ENCODE data around the gene CALHM1.
"Not testable (repeated sequence)": the region's sequence is repeated elsewhere in the genome, so short reads cannot be mapped to it uniquely, and the experiment has no call there.

The CALHM1 gene

GRCh38 chr10:103458720-103459119 is at the start of gene CALHM1:
CALHM1 (minus strand) TSS chr10:103458900; CDS start chr10:103458751, 149 bp downstream.
- no peak for DNase-seq

GRCh38 chr10:103507235-103508191 is 48.8 kb upstream of the CALHM1 start:
- DNase-seq: no peak

GRCh38 chr10:103506061-103506460 is 47.4 kb upstream of the CALHM1 start:
- DNase-seq: no peak

GRCh38 chr10:103504181-103504783 is 45.6 kb upstream of the CALHM1 start:
- no peak for DNase-seq

DNA sequence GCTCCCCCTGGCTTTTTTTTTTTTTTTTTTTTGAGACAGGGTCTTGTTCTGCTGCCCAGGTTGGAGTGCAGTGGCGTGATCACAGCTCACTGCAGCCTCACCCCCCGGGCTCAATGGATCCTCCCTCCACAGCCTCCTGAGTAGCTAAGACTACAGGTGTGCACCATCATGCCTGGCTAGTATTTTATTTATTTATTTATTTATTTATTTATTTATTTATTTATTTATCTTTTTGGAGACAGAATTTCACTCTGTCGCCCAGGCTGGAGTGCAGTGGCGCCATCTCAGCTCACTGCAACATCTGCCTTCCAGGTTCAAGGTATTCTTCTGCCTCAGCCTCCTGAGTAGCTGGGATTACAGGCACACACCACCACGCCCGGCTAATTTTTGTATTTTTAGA is 45.1 kb upstream of the CALHM1 start:
- DNase-seq: not testable (repeated sequence)

- no peak for DNase-seq
Measured at GRCh38 chr10:103502849-103503660, 44.4 kb upstream of the CALHM1 start.

- no peak for DNase-seq
Measured at GRCh38 chr10:103501186-103501585, 42.5 kb upstream of the CALHM1 start.

DNA sequence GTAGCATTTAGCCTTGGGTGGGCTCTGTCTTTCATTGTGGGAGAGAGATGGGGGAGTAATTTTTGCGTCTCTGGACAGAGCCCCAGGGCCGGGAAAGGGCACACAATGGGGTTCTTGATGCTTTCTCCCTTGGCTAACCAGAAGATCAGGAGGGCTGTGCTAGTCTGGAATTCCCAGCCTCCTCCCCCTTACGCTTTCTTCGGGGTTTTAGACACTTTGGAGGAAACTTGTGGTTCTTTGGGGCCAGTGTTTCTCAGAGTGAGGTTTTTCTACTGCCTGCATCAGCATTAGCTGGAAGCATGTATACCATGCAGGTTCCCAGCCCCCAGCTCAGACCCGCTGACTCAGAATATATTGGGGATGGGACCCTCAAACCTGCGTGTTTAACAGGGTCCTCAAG is 41.8 kb upstream of the CALHM1 start:
- DNase-seq: no peak

DNA sequence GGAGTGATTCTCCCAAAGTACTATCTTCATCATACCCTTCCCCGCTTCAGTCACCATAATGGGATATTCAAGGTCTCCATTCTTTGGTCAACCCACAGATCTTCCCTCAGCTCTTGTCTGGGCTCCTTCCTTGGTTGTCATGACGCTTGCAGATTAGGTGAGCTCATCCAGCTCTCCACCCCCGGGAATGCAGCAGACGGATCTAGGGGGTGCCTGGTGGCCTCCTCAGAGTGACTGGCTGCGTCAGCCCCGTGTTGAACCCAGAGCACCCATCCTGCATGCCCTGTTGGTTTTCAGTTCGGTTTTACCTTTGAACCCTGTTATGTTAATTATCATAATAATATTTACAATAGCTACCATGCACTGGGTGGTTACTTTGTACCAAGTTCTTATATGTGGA is 41.2 kb upstream of the CALHM1 start:
- no peak for DNase-seq

DNA sequence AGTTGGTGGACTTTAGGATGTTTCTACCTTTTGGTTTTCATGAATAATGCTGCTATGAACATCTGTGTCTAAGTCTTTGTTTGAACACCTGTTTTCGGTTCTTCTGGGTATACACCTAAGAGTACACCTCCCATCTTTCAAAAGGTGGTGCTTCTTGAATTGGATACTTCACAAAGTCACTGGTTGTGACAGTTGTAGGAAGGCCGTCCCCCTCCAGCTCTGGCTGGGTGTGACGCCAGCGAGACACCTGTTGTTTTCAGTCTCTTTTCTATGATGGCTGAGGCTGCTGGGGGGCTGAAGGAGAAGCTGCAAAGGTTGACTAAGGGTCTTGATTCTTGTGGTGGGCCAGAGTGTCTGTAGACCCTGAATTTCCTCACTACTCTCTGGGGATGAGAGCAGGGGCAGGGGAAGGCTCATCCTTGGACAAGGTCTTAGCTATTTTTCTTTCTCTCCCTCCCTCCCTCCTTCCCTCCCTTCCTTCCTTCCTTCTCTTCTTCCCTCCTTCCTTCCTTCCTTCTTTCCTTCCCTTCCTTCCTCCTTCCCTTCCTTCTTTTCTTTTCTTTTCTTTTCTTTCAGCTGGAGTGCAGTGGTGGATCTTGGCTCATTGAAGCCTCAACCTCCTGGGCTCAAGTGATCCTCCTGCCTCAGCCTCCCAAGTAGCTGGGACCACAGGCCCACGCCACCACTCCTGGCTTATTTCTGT is 40.4 kb upstream of the CALHM1 start:
- no peak for DNase-seq

DNA sequence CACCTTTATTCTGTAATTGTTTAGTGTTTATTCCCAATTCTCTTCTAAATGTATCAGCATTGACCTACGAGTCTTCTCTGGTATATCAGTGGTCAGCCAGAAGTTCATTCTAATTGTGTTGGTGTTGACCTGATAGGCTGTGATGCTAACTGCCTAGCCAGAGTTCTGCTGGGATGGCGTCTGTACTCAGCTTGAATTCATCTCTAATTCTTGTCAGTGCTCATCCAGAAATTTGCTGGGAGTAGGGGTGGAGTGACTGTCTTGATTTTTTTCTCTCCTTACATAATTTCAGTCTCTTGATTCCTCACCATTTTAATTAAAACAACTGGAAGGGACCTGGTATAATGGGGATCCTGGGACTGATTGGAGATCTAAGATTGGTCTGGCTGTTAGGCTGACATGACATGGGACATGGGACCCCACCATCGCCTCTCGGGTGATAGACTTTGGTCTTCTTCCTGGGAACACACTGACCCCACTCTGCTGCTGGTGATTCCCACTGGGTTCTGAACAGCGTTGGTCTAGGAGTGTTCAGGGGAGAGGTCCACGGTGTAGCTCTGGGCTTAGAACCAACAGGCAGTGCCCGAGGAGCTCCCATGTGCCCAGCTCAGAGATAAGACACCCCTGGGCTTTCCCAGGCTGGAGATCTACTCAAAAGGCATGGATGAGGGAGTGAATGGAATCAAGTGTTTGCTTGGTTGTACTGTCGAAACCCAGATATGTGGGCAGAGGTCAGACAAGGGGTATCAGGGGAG is 38.6 kb upstream of the CALHM1 start:
- no peak for DNase-seq

- DNase-seq: no peak
Measured at GRCh38 chr10:103495321-103495720, 36.6 kb upstream of the CALHM1 start.

GRCh38 chr10:103493916-103494877 is 35.5 kb upstream of the CALHM1 start:
- DNase-seq: no peak

DNA sequence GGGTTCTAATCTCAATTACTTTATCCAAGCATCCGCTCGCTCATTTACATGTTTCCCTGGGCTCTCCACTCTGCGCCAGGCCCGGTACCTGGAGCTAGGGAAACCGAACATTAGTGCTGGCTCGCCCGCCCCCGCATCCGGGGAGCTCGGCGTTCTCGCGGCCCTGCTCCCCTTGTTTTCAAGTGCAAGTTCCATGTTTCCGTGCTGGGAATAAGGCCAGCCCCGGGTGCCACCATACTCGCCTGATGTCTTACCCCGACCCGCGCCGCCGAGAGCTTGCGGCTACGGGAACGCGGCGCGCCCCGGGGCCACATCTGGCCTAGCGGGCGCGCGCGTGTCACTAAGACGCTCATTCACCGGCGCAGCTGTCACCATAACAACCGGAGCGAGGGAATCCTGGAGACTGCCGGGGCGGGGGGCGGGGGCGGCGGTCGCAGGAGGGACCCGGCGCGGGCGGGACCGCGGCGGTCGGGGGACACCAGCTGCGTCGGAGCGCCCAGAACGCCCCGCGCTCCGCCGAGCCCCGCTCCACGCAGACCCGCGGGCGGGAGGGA is 34.7 kb upstream of the CALHM1 start, which contains the start of gene NEURL1:
NEURL1 (plus strand) TSS at position 344 of the 554 bp plus-strand sequence. CDS start 683 bp downstream, outside the sequence.
- DNase-seq: no peak

GRCh38 chr10:103492655-103493261 is 34.1 kb upstream of the CALHM1 start:
- DNase-seq: no peak

DNA sequence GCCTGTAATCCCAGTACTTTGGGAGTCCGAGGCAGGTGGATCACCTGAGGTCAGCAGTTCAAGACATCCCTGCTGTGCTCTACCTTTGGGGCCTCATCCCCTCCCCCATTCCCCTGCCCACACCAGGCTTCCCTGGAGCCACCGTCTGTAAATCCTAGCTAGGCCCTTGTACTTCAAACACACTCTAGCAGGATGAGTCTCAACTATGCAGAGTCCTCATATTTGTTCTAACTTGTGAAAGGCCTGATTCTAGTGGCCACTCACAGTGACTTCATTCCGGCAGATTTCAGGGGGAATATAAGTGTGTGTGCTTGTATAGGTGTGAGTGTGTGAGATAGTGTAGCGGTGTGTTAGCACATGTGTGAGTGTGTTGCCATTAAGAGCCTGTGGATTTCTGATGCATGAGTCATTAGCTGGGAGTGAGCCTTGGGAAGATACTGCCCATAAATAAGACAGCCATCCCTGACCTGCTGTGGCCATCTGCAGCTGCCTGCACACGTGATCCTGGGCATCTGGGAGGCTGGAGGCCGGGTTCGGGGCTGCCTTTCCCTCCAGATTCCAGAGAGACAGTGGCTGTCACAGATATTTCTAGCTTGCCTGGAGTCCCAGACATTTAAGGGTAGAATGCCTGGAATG is 33.1 kb upstream of the CALHM1 start:
- DNase-seq: no peak

- DNase-seq: no peak
Measured at GRCh38 chr10:103490986-103491314, 32.2 kb upstream of the CALHM1 start.

DNA sequence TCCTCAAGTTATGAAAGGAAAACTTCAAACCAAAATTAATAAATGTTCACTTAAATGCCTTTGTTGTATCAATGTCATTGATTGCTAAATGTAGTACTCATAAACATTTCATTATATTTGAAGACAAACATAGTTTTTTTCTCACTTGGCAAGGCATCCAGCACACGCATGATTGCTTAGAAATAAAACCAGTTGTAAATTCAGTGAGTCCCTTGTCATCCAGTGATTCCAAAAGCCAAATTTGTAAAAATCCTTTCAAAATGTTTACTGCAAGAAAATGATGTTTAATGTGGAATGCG is 28.7 kb upstream of the CALHM1 start:
- DNase-seq: no peak

DNA sequence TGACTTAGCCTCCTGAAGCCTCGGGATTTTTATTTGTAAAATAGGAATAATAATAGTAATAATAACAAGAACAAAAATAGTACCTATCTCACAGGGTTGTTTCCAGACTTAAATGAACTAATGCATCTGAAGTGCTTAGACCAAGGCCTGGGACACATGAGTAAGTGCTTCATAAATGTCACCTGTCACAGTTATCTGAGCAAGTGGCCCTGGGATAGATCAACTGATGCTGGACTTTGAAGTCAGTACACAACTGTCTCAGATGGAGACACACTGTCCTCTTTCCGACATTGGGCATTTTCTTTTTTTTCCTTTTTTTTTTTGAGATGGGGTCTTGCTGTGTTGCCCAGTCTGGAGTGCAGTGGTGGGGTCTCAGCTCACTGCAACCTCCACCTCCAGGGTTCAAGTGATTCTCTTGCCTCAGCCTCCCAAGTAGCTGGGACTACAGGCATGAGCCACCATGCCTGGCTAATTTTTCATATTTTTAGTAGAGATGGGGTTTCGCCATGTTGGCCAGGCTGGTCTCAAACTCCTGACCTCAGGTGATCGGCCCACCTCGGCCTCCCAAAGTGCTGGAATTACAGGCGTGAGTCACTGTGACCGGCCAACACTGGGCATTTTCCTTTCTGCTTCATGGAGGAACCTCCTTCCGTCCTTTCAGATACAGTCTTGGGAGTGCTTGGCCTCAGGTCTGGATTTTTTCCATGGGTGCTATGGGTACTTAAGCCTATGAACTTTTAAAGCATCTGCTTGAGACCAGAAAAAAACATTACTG is 28.1 kb upstream of the CALHM1 start:
- DNase-seq: not testable (repeated sequence)

All from NCI-H446 treated with DMSO at 0.1 percent for 48 hours (cell line).